GM18873 (cell line): ENCODE measurements around the gene LIN7A.

Experiments
- ATAC-seq: cut with Tn5 transposase; IDR thresholded peaks from one replicate; pipeline ENCODE4 v1.9.1; 2021; ENCODE audit warnings: mild to moderate bottlenecking, moderate library complexity, moderate number of reproducible peaks; ENCODE audit not compliant: unreplicated experiment, low FRiP score

The LIN7A gene

GRCh38 chr12:80861641-80862378 is 75.9 kb downstream of the LIN7A start:
- no peak for ATAC-seq

GRCh38 chr12:80860928-80861327 is 76.8 kb downstream of the LIN7A start:
- no peak for ATAC-seq

- no peak for ATAC-seq
Observed at GRCh38 chr12:80860206-80860605, 77.5 kb downstream of the LIN7A start.

GRCh38 chr12:80858356-80858755 is 79.4 kb downstream of the LIN7A start:
- no peak for ATAC-seq

- no peak for ATAC-seq
Observed at GRCh38 chr12:80857311-80857710, 80.4 kb downstream of the LIN7A start.

- ATAC-seq = no peak
Observed at GRCh38 chr12:80849337-80849736, 88.4 kb downstream of the LIN7A start.

- ATAC-seq = no peak
Observed at GRCh38 chr12:80848858-80849257, 88.9 kb downstream of the LIN7A start.

- no peak for ATAC-seq
Observed at GRCh38 chr12:80847575-80847974, 90.2 kb downstream of the LIN7A start.

- no peak for ATAC-seq
Observed at GRCh38 chr12:80846952-80847351, 90.8 kb downstream of the LIN7A start.

- no peak for ATAC-seq
Observed at GRCh38 chr12:80845639-80846038, 92.1 kb downstream of the LIN7A start.

- no peak for ATAC-seq
Observed at GRCh38 chr12:80843969-80844368, 93.8 kb downstream of the LIN7A start.

- no peak for ATAC-seq
Observed at GRCh38 chr12:80838708-80839107, 99.0 kb downstream of the LIN7A start.

- ATAC-seq = no peak
Observed at GRCh38 chr12:80838024-80838658, 99.6 kb downstream of the LIN7A start.

GRCh38 chr12:80837342-80837978 is 100.3 kb downstream of the LIN7A start:
- ATAC-seq = no peak

- no peak for ATAC-seq
Observed at GRCh38 chr12:80834724-80835123, 103.0 kb downstream of the LIN7A start.

GRCh38 chr12:80830533-80831088 is 107.1 kb downstream of the LIN7A start:
- ATAC-seq = no peak

GRCh38 chr12:80829767-80830166 is 108.0 kb downstream of the LIN7A start:
- ATAC-seq = no peak

- no peak for ATAC-seq
Observed at GRCh38 chr12:80825506-80825905, 112.2 kb downstream of the LIN7A start.

GRCh38 chr12:80823393-80823792 is 114.3 kb downstream of the LIN7A start:
- no peak for ATAC-seq

- ATAC-seq = no peak
Observed at GRCh38 chr12:80821513-80822000, 116.2 kb downstream of the LIN7A start.

GRCh38 chr12:80818878-80819277 is 118.9 kb downstream of the LIN7A start:
- ATAC-seq = no peak
